HepG2 (cell line): Measurements from ENCODE around the gene TOX4. TPM values are rescaled to one million over a fixed set of nuclear protein-coding genes. Genes with fewer than 3 reads are reported as not detected.

Experiments used
- ATF1 ChIP-seq: IDR thresholded peaks from 2 replicates; pipeline ENCODE4 v1.6.1; 2016; ENCODE audit warnings: mild to moderate bottlenecking, control low read depth
- HNRNPH1 ChIP-seq: fragments of 200-400 bp; formaldehyde crosslinking; optimal IDR thresholded peaks from 2 replicates; pipeline ENCODE3; 2017; ENCODE audit warnings: mild to moderate bottlenecking, low read depth, low read length
- HOXD1 ChIP-seq: sonication (generic); formaldehyde crosslinking; IDR thresholded peaks from 2 replicates; pipeline ENCODE4 v1.5.0; 2020; ENCODE audit warnings: missing genetic modification reagents
- KDM5A ChIP-seq: fragments of 200-600 bp; sonication (generic); IDR thresholded peaks from 2 replicates; pipeline ENCODE4 v1.7.0; 2018; ENCODE audit warnings: antibody characterized with exemption, mild to moderate bottlenecking, low read length, borderline replicate concordance
- MAFK ChIP-seq, 2 experiments: IDR thresholded peaks in 1 of 2; conservative IDR thresholded peaks in 1 of 2; 2 replicates each; pipeline ENCODE4 v1.6.1; 2011; ENCODE audit warnings: improper control_type of control experiment in 2 of 2, low read length in 2 of 2
- NFKBIZ ChIP-seq: IDR thresholded peaks from 2 replicates; pipeline ENCODE4 v1.6.1; 2018; ENCODE audit warnings: missing genetic modification reagents, missing compliant biosample characterization
- NFYC ChIP-seq: IDR thresholded peaks from 2 replicates; pipeline ENCODE4 v1.6.1; 2016; ENCODE audit warnings: missing genetic modification reagents, missing compliant biosample characterization
- NR2F1 ChIP-seq, 2 experiments: fragments of 450-650 bp in 1 of 2; formaldehyde crosslinking in 1 of 2; IDR thresholded peaks; 2 replicates each; pipeline versions ENCODE4 v1.5.0 to v1.6.1; 2016 to 2020; ENCODE audit warnings: mild to moderate bottlenecking in 1 of 2, missing compliant biosample characterization in 1 of 2, missing genetic modification reagents in 1 of 2, moderate library complexity in 1 of 2
- RBM22 ChIP-seq: fragments of 200-400 bp; formaldehyde crosslinking; optimal IDR thresholded peaks from 2 replicates; pipeline ENCODE3; 2017; ENCODE audit warnings: mild to moderate bottlenecking, low read length, moderate library complexity
- SATB2 ChIP-seq: sonication (generic); formaldehyde crosslinking; IDR thresholded peaks from 2 replicates; pipeline ENCODE4 v1.5.0; 2020; ENCODE audit warnings: missing genetic modification reagents
- ZNF383 ChIP-seq: sonication (generic); formaldehyde crosslinking; IDR thresholded peaks from 2 replicates; pipeline ENCODE4 v1.4.0; 2020; ENCODE audit warnings: missing genetic modification reagents, mild to moderate bottlenecking, borderline replicate concordance
- ZNF772 ChIP-seq: sonication (generic); formaldehyde crosslinking; IDR thresholded peaks from 2 replicates; pipeline ENCODE4 v1.5.0; 2020; ENCODE audit warnings: mild to moderate bottlenecking, missing genetic modification reagents
- ZNF841 ChIP-seq: sonication (generic); formaldehyde crosslinking; IDR thresholded peaks from 2 replicates; pipeline ENCODE4 v1.8.1; 2023; ENCODE audit warnings: missing genetic modification reagents, borderline replicate concordance
- ZXDC ChIP-seq: sonication (generic); formaldehyde crosslinking; IDR thresholded peaks from 2 replicates; pipeline ENCODE4 v1.5.0; 2020; ENCODE audit warnings: mild to moderate bottlenecking, missing genetic modification reagents
- polyA plus RNA-seq, 8 experiments: library from polyadenylated mRNA; depleted of rRNA in 3 of 8; stranded (reverse) in 7 of 8; unstranded in 1 of 8; fragments of >200 nt; fragmentation: Illumina TruSeq in 4 of 8; extraction: Trizol in 4 of 8; gene quantifications; 2 replicates each; pipeline versions ENCODE4 v1.2.1 to v1.2.3, GENCODE V29; 2011 to 2016; ENCODE audit warnings: low read depth in 4 of 8, missing spikeins in 1 of 8, mixed read lengths in 1 of 8; ENCODE audit not compliant: insufficient read depth in 1 of 8
- total RNA-seq, 5 experiments: library from RNA; depleted of rRNA; stranded (reverse); fragments of >200 nt; fragmentation: Illumina TruSeq; extraction: Trizol; gene quantifications; 2 replicates each; pipeline ENCODE4 v1.2.3, GENCODE V29; 2016; ENCODE audit warnings: low read depth in 1 of 5
- TF ChIP-seq, protein P1 (sequence below): sonication (generic); formaldehyde crosslinking; IDR thresholded peaks from 2 replicates; pipeline ENCODE4 v1.5.1; 2020; ENCODE audit warnings: mild to moderate bottlenecking, missing genetic modification reagents, moderate library complexity
- TF ChIP-seq, protein P2 (sequence below): IDR thresholded peaks from 2 replicates; pipeline ENCODE4 v1.6.1; 2016
- TF ChIP-seq, protein P3 (sequence below): fragments of 450-650 bp; IDR thresholded peaks from 2 replicates; pipeline ENCODE4 v1.6.1; 2016
- TF ChIP-seq, protein P4 (sequence below): sonication (generic); formaldehyde crosslinking; IDR thresholded peaks from 2 replicates; pipeline ENCODE4 v1.5.1; 2020; ENCODE audit warnings: missing genetic modification reagents, mild to moderate bottlenecking, borderline replicate concordance

The TOX4 gene
- total and polyA plus RNA-seq, 2 of the 13 experiments (the other 11 are each of a cell fraction or from before 2014, with no cell fraction given), result 71.8 to 163 TPM

- TF ChIP-seq KDM5A (peak; percentile 99), NFKBIZ (CRISPR knock-in tag) (peak; percentile 79; the same call in 1 of the 2 replicates), SATB2 (no peak), HOXD1 (CRISPR knock-in tag) (peak; percentile 84; the same call in 1 of the 2 replicates), RBM22 (peak; percentile 75), ZNF772 (CRISPR knock-in tag) (peak; percentile 41; the same call in 1 of the 2 replicates), NFYC (CRISPR knock-in tag) (peak; percentile 94), HNRNPH1 (peak; percentile 99), ZXDC (CRISPR knock-in tag) (no peak), MAFK (conservative IDR thresholded peaks at IDR 0.05 in 1 of 2, IDR thresholded peaks at IDR 0.05 in 1 of 2; ENCODE audit: low read length in 2 of 2) (peak; percentile 3 to 35; a peak in 2 of 4 replicates), ZNF841 (CRISPR knock-in tag) (peak; percentile 40; the same call in 1 of the 2 replicates), NR2F1 (CRISPR knock-in tag; IDR thresholded peaks at IDR 0.05) (no peak), ZNF383 (peak; percentile 85; the same call in 1 of the 2 replicates), ATF1 (CRISPR knock-in tag) (peak; percentile 95)
- TF ChIP-seq, protein P1, sequence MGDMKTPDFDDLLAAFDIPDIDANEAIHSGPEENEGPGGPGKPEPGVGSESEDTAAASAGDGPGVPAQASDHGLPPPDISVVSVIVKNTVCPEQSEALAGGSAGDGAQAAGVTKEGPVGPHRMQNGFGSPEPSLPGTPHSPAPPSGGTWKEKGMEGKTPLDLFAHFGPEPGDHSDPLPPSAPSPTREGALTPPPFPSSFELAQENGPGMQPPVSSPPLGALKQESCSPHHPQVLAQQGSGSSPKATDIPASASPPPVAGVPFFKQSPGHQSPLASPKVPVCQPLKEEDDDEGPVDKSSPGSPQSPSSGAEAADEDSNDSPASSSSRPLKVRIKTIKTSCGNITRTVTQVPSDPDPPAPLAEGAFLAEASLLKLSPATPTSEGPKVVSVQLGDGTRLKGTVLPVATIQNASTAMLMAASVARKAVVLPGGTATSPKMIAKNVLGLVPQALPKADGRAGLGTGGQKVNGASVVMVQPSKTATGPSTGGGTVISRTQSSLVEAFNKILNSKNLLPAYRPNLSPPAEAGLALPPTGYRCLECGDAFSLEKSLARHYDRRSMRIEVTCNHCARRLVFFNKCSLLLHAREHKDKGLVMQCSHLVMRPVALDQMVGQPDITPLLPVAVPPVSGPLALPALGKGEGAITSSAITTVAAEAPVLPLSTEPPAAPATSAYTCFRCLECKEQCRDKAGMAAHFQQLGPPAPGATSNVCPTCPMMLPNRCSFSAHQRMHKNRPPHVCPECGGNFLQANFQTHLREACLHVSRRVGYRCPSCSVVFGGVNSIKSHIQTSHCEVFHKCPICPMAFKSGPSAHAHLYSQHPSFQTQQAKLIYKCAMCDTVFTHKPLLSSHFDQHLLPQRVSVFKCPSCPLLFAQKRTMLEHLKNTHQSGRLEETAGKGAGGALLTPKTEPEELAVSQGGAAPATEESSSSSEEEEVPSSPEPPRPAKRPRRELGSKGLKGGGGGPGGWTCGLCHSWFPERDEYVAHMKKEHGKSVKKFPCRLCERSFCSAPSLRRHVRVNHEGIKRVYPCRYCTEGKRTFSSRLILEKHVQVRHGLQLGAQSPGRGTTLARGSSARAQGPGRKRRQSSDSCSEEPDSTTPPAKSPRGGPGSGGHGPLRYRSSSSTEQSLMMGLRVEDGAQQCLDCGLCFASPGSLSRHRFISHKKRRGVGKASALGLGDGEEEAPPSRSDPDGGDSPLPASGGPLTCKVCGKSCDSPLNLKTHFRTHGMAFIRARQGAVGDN (CRISPR knock-in tag), result peak; percentile 87
- TF ChIP-seq, protein P2, sequence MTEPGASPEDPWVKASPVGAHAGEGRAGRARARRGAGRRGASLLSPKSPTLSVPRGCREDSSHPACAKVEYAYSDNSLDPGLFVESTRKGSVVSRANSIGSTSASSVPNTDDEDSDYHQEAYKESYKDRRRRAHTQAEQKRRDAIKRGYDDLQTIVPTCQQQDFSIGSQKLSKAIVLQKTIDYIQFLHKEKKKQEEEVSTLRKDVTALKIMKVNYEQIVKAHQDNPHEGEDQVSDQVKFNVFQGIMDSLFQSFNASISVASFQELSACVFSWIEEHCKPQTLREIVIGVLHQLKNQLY, result no peak
- TF ChIP-seq, protein P3, sequence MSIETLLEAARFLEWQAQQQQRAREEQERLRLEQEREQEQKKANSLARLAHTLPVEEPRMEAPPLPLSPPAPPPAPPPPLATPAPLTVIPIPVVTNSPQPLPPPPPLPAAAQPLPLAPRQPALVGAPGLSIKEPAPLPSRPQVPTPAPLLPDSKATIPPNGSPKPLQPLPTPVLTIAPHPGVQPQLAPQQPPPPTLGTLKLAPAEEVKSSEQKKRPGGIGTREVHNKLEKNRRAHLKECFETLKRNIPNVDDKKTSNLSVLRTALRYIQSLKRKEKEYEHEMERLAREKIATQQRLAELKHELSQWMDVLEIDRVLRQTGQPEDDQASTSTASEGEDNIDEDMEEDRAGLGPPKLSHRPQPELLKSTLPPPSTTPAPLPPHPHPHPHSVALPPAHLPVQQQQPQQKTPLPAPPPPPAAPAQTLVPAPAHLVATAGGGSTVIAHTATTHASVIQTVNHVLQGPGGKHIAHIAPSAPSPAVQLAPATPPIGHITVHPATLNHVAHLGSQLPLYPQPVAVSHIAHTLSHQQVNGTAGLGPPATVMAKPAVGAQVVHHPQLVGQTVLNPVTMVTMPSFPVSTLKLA, result peak; percentile 59
- TF ChIP-seq, protein P4, sequence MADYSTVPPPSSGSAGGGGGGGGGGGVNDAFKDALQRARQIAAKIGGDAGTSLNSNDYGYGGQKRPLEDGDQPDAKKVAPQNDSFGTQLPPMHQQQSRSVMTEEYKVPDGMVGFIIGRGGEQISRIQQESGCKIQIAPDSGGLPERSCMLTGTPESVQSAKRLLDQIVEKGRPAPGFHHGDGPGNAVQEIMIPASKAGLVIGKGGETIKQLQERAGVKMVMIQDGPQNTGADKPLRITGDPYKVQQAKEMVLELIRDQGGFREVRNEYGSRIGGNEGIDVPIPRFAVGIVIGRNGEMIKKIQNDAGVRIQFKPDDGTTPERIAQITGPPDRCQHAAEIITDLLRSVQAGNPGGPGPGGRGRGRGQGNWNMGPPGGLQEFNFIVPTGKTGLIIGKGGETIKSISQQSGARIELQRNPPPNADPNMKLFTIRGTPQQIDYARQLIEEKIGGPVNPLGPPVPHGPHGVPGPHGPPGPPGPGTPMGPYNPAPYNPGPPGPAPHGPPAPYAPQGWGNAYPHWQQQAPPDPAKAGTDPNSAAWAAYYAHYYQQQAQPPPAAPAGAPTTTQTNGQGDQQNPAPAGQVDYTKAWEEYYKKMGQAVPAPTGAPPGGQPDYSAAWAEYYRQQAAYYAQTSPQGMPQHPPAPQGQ (CRISPR knock-in tag), result peak; percentile 96; the same call in 1 of the 2 replicates
Observed at GRCh38 chr14:21476925-21477681, at the start of gene TOX4, which contains the start of gene RAB2B (continued).
